ENCODE results near the gene HEPH. TPM values are rescaled to one million over a fixed set of nuclear protein-coding genes. Genes with fewer than 3 reads are reported as not detected.
"Not testable (repeated sequence)": the region's sequence is repeated elsewhere in the genome, so short reads cannot be mapped to it uniquely, and the experiment has no call there.

HEPH gene
- total RNA-seq, 2 experiments from 2014 or later = not detected

GRCh38 chrX:66233904-66234303 is 69.9 kb downstream of the HEPH start:
- H3K4me3 Mint-ChIP-seq; H3K27me3 Mint-ChIP-seq (ENCODE audit: low read depth); DNase-seq; H3K9me3 Mint-ChIP-seq (ENCODE audit: insufficient read depth); H3K36me3 Mint-ChIP-seq (ENCODE audit: low read depth); H3K27ac Mint-ChIP-seq; H3K4me1 Mint-ChIP-seq (ENCODE audit: low read depth); POLR2A ChIA-PET; CTCF ChIA-PET; ATAC-seq: not testable (repeated sequence)

- DNase-seq (no peak), ATAC-seq (no peak)
- H3K36me3 Mint-ChIP-seq (ENCODE audit: low read depth) = no peaks in the 10 kb centered on the region
- no peak overlapping the region for H3K4me3 Mint-ChIP-seq
- CTCF ChIA-PET = no interaction called here
- POLR2A ChIA-PET = no interaction called here
- no peak overlapping the region for H3K27ac Mint-ChIP-seq
- no peaks in the 10 kb centered on the region for H3K9me3 Mint-ChIP-seq (ENCODE audit: insufficient read depth)
- no peaks in the 10 kb centered on the region for H3K4me1 Mint-ChIP-seq (ENCODE audit: low read depth)
- H3K27me3 Mint-ChIP-seq (ENCODE audit: low read depth) = no peaks in the 10 kb centered on the region
These were observed 91.4 kb downstream of the HEPH start for GRCh38 chrX:66255359-66255967.

- no peaks in the 10 kb centered on the region for H3K27me3 Mint-ChIP-seq (ENCODE audit: low read depth)
- no peaks in the 10 kb centered on the region for H3K4me1 Mint-ChIP-seq (ENCODE audit: low read depth)
- DNase-seq (no peak), ATAC-seq (no peak)
- no peaks in the 10 kb centered on the region for H3K9me3 Mint-ChIP-seq (ENCODE audit: insufficient read depth)
- ChIA-PET CTCF (no interaction called here), POLR2A (no interaction called here)
- no peak overlapping the region for H3K4me3 Mint-ChIP-seq
- H3K36me3 Mint-ChIP-seq (ENCODE audit: low read depth) = no peaks in the 10 kb centered on the region
- H3K27ac Mint-ChIP-seq = no peak overlapping the region
These were observed 98.8 kb downstream of the HEPH start for GRCh38 chrX:66262807-66263206.

Other genes with a start within 250 kb of the HEPH start
- not detected for gene VSIG4, start 124.2 kb upstream of the HEPH start, total RNA-seq

Data from activated CD8-positive, alpha-beta T cell treated with anti-CD3 and anti-CD28 coated beads, Interleukin-2, amount 10 ng/mL, durations not matched to agents 7 days and 5 days (primary cell).